Glutamatergic neuron (in vitro differentiated cells): Measurements from ENCODE around the gene TMEM109. TPM values are rescaled to one million over a fixed set of nuclear protein-coding genes. Genes with fewer than 3 reads are reported as not detected.

Source experiments
- DNase-seq: peaks from one replicate; pipeline ENCODE4 v3.0.0; 2022
- H3K27ac Mint-ChIP-seq: one replicate; pipeline ENCODE4 v1.8.0; 2020; ENCODE audit warnings: mild to moderate bottlenecking, mixed read lengths, inconsistent platforms; ENCODE audit not compliant: unreplicated experiment
- H3K27me3 Mint-ChIP-seq: one replicate; pipeline ENCODE4 v1.8.0; 2020; ENCODE audit warnings: mild to moderate bottlenecking, moderate library complexity, mixed read lengths, inconsistent platforms; ENCODE audit not compliant: unreplicated experiment
- H3K36me3 Mint-ChIP-seq: one replicate; pipeline ENCODE4 v1.8.0; 2020; ENCODE audit warnings: mild to moderate bottlenecking, mixed read lengths, inconsistent platforms; ENCODE audit not compliant: unreplicated experiment
- H3K4me1 Mint-ChIP-seq: one replicate; pipeline ENCODE4 v1.8.0; 2020; ENCODE audit warnings: mild to moderate bottlenecking, low read depth, mixed read lengths, inconsistent platforms; ENCODE audit not compliant: unreplicated experiment
- H3K4me3 Mint-ChIP-seq: one replicate; pipeline ENCODE4 v1.8.0; 2020; ENCODE audit warnings: mild to moderate bottlenecking, mixed read lengths, inconsistent platforms; ENCODE audit not compliant: unreplicated experiment
- H3K9me3 Mint-ChIP-seq: one replicate; pipeline ENCODE4 v1.8.0; 2020; ENCODE audit warnings: mild to moderate bottlenecking, moderate library complexity, mixed read lengths, inconsistent platforms; ENCODE audit not compliant: unreplicated experiment
- CTCF ChIP-seq: fragments of 200-600 bp; sonication (generic); IDR thresholded peaks from one replicate; pipeline ENCODE4 v1.5.0; 2021; ENCODE audit not compliant: partially characterized antibody, unreplicated experiment
- total RNA-seq: library from RNA; stranded (reverse); fragmentation: NEBNext Ultra II Directional; extraction: Animal tissue kit (Norgen Biotek cat#: 25700); gene quantifications from one replicate; pipeline ENCODE4 v1.2.1, GENCODE V29; 2021; ENCODE audit not compliant: unreplicated experiment

The TMEM109 gene
- total RNA-seq, 1 donor from 2014 or later: 4.0 TPM

DNA sequence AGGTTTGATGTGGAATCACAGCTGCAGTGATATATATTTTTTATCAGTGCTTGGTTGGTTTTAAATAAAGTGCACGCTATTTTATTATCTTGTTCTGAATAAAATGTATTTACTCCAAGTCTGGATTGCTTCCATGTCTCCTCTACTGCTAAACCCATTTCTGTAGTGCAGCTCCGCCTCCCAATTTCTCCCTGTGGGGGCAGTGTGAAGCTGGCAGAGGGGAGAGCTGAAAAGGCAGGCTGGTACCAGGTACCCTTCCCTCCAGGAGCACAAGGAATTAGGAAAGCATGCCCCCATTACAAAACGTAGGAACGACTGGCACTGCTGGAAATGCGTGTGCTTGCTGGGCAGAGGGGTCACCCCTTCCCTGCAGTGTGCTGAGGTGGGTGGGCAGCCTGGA, 9.4 kb downstream of the TMEM109 start:
- H3K27ac Mint-ChIP-seq: no peak overlapping the region
- DNase-seq: no peak
- peak overlapping the region; percentile 74 for H3K4me3 Mint-ChIP-seq
- peaks cover 8% of the 10 kb centered on the region for H3K36me3 Mint-ChIP-seq
- H3K9me3 Mint-ChIP-seq: peaks cover 13% of the 10 kb centered on the region
- H3K4me1 Mint-ChIP-seq: peaks cover 24% of the 10 kb centered on the region
- H3K27me3 Mint-ChIP-seq: peaks cover 11% of the 10 kb centered on the region
- TF ChIP-seq CTCF: no peak

DNA sequence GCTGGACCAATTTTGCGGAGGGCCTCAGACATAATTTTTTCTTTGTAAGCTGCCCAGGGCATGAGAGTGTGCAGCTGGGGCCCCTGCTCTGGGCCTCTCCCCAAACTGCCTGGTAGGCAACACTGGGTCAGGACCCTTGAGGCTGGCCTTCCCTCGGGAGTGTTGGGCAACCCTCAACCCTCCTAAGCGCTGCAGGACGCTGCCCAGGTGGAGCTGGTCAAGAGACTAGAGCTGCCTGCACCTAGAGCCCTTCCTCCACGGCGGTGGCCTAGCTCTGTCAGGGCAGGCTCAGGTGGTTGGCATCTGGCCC, 9.8 kb downstream of the TMEM109 start:
- Mint-ChIP-seq H3K27me3 (peaks cover 11% of the 10 kb centered on the region), H3K4me1 (peaks cover 24% of the 10 kb centered on the region), H3K36me3 (peaks cover 8% of the 10 kb centered on the region), H3K9me3 (peaks cover 13% of the 10 kb centered on the region), H3K4me3 (peak overlapping the region; percentile 82), H3K27ac (peak overlapping the region; percentile 86)
- no peak for TF ChIP-seq CTCF
- no peak for DNase-seq

DNA sequence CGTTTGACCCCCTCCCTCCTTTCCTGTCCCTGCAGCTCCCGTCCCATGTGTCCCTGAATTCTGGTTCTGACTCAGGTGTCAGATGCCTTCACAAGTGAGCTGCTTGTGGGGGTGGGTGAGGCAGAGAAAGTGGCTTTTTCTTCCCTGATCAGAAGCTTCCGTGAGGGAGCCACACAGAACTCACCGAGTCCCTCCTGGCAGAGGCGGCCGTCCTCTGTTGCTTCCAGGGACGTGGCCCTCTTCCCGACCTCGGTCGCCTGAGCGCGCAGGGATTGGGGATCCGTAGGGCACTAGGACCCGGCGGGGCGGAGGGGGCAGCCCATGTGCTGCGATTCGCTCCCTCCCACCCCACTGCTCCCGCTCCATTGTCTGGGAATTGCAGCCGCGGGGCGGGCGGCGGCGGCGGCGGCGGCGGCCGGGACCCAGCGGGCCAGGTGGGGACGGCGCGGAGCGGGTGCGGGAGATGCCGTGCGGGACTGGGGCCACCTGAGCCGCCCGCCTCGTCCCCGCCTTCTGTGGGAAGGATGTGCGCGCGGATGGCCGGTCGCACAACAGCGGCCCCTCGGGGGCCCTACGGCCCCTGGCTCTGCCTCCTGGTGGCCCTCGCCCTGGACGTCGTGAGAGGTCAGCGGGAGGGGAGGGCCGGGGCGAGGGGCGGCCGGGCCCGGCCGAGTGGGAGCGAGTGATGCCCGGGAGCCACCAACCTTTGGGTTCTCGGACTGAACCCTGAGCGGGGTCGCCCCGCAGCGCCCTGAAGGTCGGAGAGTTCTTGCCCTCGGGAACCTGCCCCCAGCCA, 10.3 kb downstream of the TMEM109 start, which contains the start of gene TMEM132A:
TSS of gene TMEM132A (plus strand) at position 351 of the 796 bp plus-strand sequence. CDS start at position 525, 174 bp downstream.
- Mint-ChIP-seq H3K9me3 (peaks cover 13% of the 10 kb centered on the region), H3K36me3 (peaks cover 8% of the 10 kb centered on the region), H3K27ac (peak within 1 kb of the TSS; percentile 96), H3K4me3 (peak within 1 kb of the TSS; percentile 98), H3K4me1 (peaks cover 24% of the 10 kb centered on the region), H3K27me3 (peaks cover 11% of the 10 kb centered on the region)
- DNase-seq: peak; percentile 90
- TF ChIP-seq CTCF: no peak

GRCh38 chr11:60924906-60925853, 11.2 kb downstream of the TMEM109 start:
- Mint-ChIP-seq H3K4me1 (peaks cover 24% of the 10 kb centered on the region), H3K9me3 (peaks cover 13% of the 10 kb centered on the region), H3K27me3 (peaks cover 11% of the 10 kb centered on the region), H3K36me3 (peaks cover 8% of the 10 kb centered on the region), H3K4me3 (peak overlapping the region; percentile 98), H3K27ac (peak overlapping the region; percentile 96)
- TF ChIP-seq CTCF: no peak
- DNase-seq: peak; percentile 92
